PC-9 (cell line): ENCODE measurements around the gene ARNT2.

Source experiments
- CTCF ChIP-seq: fragments of 200-600 bp; sonication (generic); conservative IDR thresholded peaks from 2 replicates; pipeline ENCODE4 v1.6.1; 2017; ENCODE audit warnings: mixed run types, antibody characterized with exemption, mild to moderate bottlenecking, moderate library complexity
- EZH2 ChIP-seq: fragments of 200-600 bp; sonication (generic); IDR thresholded peaks from 2 replicates; pipeline ENCODE4 v1.8.0; 2017; ENCODE audit warnings: antibody characterized with exemption, low read depth

GRCh38 chr15:80579611-80580010 is 175.4 kb downstream of the ARNT2 start:
- TF ChIP-seq CTCF = no peak
- no peak for TF ChIP-seq EZH2
